GM21367 (cell line): ENCODE results near the gene SPTLC1.
"Not testable (repeated sequence)": the region's sequence is repeated elsewhere in the genome, so short reads cannot be mapped to it uniquely, and the experiment has no call there.

ENCODE experiments used
- ATAC-seq: cut with Tn5 transposase; IDR thresholded peaks from one replicate; pipeline ENCODE4 v1.9.1; 2021; ENCODE audit not compliant: unreplicated experiment

The SPTLC1 gene

DNA sequence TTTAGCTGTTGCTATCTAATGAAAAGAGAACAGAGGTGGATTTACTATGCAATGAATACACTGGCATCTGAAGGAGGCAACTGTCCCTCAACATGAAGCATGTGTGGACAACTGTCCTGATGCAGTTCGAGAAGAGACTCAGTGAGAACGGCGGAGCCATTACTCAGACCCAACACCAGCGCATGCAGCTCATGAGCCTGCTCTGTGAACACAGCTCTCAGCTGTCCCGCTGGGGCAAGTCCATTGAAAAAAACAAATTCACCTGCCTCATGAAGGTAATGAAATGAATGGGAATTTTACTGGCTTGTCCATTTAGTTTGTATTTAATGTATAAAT is 78.8 kb downstream of the SPTLC1 start:
- ATAC-seq, result no peak

DNA sequence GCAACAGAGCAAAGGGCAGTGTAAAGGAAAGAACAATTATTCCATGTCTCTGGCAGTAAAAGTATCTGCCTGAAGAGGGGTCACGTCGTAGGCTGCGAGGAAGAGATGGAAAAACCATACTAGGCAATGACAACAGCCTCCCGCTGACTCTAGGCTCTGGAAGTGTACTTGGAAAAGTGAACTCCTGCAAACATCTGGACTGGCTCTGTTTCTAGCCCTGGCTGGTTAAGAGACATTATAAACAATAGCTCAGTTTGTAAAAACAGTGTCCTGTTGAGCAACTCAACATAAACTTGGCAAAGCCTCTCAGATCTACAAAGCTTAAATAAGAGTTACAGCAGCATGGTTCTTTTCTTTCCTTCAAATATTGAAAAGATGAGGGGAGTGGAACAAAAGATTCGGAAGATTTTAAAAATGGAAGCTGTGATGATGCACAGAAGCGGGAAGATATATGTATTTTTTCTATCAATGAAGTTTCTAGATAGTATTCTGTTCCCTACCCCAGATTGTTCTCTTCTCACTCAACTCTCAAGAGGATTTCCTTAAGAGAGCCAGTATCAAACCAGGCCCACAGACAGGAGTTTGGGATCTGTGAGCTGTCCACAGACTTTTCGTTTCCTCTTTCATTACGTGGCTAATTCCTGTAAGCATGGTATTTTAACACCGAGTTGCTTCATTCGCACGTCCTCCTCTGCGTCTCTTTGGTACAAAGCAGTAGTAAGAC is 79.4 kb downstream of the SPTLC1 start:
- ATAC-seq, result no peak

DNA sequence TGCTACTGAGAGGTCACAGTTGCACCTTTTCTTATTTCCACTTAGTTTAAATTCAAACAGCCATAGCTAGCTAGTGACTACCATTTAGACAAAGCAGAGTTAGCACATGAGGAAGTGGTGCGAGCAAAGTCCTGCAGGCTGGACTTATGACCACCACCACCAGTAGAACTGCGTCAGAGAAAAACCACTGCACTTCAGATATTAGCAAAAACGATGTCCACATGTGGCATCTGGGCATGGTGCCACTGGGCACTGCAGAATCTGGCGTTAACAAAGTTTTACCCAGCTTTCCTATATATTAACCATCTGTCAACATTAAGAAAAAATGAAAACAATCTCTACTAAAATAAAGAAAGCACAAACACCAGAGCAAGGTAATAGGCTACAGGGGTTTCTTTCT is 80.1 kb downstream of the SPTLC1 start:
- no peak for ATAC-seq

DNA sequence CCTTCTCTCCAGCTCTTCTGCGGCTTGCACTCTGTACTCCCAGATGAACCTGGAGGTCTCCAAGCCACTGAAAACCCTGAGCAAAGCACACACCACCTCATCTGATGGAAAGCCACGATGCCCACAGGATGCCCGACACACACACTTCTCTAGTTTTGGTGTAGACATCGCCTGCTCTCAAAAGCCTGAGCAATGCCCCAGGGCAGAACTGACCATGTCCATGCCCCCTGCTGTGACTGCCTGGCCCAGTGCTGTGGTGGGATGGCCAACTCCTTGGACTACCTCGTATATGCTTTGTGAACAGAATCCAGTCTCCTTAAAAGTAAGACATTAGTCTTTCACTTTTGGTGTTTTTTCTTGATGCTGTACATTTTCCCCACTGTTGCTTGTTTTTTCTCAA is 81.2 kb downstream of the SPTLC1 start:
- ATAC-seq, result no peak

DNA sequence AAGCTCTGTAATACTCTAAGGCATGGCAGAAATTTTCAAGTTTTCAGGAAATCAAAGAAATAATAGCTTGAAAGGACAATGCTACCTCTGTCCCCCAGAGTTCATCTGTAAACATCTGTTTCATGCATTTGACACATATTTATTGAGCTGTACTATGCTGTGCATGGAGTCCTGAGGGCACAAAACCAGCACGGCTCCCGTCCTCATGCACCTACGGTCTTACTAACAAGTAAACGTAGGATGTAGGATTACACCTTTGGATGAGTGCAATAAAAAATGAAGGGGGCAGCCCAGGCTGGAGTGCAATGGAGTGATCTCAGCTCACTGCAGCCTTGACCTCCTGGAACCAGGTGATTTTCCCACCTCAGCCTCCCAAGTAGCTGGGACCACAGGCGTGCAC is 81.9 kb downstream of the SPTLC1 start:
- ATAC-seq, result no peak

DNA sequence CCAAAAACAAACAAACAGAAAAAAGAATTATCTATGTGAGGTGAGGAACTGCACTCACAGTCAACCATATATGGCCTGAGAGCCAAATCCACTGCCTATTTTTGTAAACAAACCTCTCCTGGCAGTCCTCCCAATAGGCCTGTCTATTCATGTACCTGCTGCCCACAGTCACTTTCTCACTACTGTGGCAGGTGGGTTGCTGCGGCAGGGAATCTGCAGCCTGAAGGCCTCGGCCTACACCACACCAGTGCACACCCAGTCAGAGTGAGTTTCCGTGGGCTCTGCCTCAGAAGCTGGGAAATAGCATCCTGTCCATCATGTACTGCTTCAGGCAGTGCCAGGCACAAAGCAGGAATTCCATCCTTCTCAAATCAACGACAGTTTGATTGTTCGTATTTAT is 82.3 kb downstream of the SPTLC1 start:
- no peak for ATAC-seq

DNA sequence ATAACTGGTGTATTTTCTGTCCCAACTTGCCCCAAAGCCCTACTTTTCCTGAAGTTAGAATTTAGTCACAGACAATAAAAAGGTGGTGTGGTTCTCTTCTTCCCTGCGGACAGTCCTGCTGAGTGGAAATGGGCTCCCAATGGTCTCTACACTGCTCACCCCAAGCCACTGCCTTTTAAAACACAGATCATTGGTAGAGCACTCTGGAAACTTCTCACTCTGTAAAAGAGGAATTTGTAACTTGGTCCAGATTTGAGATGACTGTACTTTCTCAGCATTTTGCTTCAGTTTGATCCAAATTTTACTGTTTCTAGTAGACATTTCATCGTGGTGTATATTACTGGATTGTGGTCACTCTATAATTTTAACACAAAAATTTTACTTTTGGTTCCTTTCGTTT is 84.8 kb downstream of the SPTLC1 start:
- no peak for ATAC-seq

DNA sequence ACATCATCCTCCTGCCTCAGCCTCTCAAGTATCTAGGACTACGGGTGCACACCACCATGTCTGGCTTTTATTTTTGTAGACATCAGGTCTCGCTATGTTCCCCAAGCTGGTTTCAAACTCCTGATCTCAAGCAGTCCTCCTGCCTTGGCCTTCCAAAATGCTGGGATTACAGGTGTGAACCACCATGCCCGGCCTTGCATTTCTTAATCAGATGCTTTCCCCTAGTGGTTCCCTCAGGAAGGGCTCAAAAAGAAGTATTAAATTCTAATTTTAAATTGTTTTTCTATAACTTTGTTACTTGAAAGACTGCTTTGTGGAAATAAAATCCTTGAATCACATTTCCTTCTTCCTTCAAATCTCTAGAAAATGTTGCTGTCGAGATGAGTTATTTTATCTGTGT is 85.7 kb downstream of the SPTLC1 start:
- no peak for ATAC-seq

DNA sequence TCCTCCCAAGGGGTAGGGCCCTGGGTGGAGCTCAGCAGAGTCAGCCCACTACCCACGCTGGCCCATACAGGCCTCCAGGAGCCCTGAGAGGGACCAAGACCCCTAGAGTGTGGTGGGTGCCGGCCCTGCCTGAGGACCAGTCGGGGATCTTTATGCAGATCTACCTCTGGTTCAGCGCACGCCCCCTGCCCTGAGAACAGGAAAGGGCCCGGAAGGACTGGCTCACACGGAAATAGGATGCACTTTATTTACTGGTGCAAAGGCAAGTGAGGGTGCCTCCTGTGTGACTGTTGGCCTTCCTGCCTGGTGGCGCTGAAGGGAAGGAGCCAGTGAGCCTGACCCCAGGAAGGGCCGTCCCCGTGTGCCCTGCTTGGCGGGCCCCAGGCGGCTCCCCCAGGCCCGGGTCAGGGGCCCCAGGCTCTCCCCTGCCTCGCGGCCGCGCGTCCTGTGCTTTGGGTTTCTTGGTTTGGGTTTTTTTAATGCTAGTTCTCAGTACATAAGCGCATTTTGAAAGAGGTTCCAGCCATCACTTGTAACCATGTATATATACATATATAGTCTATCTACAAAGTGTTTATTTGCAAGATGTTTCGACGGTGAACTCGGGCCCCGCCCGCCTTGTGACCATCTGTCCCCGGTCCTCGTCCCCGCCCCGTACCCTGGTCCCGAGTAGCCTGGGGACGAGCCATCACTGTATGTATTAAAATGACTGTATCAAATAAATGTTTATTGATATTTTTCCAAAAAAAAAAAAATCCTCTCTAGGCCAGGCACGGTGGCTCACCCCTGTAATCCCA is 88.8 kb downstream of the SPTLC1 start:
- ATAC-seq, result no peak

DNA sequence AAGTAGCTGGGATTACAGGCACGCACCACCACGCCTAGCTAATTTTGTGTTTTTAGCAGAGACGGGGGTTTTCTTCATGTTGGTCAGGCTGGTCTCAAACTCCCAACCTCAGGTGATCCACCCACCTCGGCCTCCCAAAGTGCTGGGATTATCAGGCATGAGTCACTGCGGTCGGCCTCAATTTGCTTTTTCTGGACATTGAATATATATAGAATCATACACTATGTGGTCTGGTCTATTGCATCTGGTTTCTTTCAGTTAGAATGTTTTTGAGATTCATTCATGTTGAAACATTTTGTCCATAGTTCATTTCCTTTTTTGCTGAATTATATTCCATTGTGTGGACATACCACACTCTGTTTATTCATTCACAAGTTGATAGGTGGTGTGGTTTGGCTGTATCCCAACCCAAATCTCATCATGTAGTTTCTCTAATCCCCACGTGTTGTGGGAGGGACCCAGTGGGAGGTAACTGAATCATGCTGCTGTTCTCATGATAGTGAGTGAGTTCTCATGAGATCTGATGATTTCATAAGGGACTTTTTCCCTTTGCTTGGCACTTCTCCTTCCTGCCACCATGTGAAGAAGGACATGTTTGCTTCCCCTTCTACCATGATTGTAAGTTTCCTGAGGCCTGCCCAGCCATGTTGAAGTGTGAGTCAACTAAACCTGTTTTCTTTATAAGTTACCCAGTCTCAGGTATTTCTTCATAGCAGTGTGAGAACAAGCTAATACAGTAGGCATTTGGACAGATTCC is 93.2 kb downstream of the SPTLC1 start:
- ATAC-seq, result not testable (repeated sequence)

DNA sequence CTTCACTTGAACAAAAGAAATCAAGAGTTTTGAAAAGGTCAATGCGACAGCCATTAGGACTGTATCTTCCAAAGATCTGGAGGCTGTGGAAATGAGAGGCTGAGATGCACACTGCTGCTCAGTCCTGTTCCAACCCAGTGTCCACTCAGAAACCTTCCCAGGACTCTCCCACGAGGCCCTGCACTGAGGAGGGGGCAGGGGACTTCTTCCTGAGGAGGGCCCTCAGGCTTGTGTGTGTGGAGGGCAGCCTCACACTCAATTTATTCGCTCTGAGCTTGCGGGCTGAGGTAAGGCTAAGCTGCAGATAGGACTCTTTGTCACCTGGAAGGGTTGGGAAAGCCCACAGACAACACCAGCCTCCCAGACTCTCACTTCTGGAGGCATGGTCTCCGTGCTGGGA is 95.6 kb downstream of the SPTLC1 start:
- ATAC-seq, result no peak

DNA sequence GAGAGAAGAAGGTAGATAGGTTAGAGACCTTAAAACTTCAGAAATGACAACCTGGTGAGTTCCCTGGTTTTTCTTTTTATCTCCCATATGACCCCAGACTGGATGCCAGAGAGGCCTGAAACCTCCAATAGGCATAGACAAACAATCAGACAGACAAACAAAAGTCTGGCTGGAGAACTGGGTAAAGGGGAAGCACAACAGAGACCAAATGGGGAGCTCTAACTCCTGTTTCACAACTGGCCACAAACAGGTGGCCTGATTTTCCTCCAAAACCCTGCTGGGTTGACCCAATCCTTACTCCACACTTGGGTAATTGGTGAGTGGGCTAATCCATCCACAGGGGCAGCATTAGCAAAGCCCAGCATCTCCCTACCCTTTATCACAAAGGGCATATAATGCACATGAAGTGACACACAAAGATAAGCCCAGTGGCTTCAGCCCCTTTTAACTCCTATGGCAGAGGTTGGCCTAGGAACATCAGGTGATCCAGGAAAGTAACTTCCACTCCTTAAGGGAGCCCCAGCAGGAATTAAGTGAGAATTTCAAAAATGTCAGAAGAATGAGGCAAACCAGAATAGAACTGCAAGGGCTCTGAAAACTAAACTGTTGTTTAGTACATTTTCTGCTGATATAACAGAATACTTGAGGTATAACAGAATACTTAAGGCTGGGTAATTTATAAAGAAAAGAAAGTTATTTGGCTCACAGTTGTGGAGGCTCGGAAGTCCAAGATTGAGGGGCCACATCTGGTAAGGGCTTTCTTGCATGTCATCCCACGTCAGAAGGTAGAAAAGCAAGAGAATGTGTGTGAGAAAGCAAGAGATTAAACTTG is 104.3 kb downstream of the SPTLC1 start:
- ATAC-seq, result no peak

DNA sequence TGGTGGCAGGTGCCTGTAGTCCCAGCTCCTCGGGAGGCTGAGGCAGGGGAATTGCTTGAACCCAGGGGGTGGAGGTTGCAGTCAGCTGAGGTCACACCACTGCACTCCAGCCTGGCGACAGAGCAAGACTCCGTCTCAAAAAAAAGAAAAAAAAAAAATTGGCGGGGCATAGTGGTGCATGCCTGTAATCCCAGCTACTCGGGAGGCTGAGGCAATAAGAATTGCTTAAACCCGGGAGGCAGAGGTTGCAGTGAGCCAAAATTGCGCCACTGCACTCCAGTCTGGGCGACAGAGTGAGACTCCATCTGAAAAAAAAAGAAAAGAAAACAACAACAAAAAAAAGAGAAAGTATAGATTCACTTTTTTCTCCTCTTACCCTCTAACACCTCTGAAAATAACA is 105.0 kb downstream of the SPTLC1 start:
- not testable (repeated sequence) for ATAC-seq

DNA sequence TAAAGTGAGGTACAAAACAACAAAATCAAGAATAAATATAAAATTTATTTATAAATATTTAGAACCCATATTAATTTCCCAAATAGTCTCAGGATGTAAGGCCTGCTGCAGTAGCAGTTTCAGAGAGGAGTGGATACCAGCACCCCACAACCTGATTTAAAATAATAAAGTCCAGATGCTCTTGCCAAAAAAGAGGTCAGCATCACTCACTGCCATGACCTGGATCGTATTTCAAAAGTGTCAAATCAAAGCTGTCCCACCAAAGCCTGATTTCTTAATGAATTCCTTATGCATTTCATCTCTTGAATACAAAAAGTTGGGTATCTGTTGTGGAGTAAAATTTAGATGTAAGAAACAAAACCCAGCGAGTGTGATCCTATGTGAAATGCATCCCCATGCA is 107.2 kb downstream of the SPTLC1 start:
- no peak for ATAC-seq

DNA sequence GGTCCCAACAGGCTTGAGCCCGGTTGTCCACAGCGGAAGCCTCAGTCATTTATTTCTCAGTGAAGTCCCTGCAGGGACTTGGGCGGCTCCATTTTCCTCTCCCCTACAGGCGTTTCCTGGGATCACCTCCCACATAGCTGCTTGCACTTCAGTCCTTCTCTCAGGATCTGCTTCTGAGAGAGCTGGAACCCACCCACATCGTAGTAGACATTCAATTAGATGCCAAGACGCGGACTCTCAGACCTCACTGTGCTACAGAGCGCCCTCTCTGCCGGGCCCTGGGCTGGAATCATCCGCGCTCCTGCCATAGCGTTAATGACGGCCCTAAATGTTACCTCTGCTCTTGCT is 111.2 kb downstream of the SPTLC1 start:
- ATAC-seq, result no peak

DNA sequence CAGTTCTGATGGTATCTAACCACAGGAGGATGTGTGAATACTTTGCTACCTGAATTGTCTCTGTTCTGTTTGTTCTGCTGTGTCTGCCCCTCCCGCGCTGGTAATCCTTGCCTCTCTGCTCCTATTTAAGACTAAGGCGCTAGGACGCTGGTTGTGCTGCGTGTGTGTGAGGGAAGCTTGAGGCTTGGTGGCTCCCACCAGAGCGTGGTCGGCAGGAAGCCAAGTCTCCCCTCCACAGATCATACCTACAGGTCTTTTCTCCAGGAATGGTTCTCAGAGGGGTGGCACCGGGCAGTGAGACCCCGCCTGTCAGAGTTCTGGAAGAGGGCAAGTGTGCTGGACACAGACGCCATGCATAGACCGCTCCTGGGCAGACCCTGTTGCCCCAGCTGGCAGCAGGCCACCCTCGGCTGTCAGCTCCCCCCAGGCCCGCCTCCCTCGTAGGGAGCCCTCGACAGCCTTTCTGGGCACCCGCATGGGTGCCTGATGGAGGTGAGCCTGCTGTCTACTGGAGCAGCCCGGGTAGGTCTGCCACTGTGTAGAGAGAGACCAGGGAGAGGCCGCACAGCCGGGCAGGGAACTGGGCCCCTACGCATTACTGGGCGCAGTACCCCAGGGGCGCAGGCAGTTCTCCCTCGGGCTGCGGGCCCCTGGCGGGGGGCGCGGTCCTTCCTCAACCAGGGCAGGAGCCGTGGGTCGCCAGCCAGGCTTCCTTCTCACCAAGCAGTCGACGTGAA is 111.7 kb downstream of the SPTLC1 start:
- ATAC-seq, result no peak

DNA sequence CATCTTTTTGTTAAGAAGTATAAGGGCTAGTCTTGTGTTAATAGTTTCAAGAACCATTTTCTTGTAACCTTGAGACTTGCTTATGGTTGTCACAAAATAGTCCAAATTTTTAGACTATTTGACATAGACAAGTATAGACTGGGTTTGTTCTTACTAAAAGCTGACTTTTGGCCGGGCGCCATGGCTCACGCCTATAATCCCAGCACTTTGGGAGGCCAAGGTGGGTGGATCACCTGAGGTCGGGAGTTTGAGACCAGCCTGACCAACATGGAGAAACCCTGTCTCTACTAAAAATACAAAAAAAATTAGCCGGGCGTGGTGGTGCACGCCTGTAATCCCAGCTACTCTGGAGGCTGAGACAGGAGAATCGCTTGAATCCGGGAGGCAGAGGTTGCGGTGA is 113.3 kb downstream of the SPTLC1 start:
- ATAC-seq, result not testable (repeated sequence)

DNA sequence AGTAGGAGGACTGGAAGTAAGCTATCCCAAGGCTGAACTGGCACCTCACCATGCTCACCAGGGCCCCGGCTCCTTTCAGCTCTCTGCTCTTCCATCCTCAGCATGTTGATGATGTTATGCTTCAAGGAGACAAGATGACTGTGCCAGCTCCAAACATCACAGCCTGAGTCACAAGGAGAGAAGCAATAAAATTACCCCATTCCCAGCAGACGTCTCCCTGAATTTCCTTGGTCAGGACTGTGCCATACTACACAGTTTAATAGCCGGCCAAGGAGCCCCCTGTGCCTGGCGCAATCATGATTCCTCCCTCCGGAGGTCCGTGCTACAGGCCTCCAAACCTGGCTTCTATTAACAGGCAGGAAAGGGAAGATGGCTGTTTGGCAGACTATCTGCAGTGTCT is 114.0 kb downstream of the SPTLC1 start:
- ATAC-seq, result no peak

DNA sequence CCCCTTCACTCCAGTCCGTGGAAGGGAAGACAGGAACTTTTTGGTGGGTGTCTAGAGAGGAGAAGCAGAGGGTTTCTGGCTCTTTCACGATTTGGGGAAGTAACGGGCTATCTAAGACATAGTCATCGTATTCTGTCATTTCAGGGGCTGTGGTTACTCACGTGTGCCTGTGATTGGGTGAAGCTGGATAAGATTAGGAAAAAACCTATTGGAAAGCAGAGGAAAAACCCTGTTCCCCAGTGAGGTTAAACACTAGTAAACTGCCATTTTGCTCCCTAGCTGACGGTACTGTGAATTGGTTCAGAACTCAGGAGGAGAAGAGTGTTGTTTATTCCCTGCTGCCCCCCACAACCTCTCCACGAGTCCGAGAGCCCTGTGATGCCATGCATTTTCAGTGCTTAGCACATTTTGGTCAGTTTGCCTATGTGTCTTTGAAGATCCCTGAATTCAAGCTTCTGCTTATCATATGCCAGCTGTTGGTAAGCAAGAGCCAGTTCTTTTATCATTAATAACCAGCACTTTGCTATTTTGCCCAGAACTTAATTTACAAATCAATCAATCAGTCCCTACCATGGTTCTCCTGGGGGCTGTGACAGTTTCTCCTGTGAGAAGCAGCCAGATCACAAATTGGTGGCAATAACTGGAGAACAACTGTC is 120.1 kb downstream of the SPTLC1 start:
- ATAC-seq, result no peak

DNA sequence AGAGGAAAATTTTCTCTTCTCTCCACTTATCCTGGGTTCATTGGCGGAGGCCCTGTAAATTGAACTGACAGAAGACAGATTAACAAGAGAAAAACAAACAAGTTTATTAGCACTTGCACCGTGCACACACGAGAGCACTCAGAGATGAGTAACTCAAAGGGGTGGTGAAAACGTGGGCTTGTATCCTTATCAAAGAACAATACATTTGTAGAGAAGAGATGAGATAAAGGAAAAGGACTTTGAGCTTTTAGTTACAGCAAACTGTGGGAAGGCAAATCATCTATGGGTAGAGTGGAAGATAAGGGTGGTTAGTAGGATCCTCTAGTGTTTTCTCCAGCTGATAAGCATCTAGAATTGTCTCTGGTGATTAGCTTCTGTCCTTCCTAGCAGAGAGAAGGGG is 120.8 kb downstream of the SPTLC1 start:
- ATAC-seq, result no peak
